ENCODE measurements around the gene TCEAL4.

TCEAL4 gene

DNA sequence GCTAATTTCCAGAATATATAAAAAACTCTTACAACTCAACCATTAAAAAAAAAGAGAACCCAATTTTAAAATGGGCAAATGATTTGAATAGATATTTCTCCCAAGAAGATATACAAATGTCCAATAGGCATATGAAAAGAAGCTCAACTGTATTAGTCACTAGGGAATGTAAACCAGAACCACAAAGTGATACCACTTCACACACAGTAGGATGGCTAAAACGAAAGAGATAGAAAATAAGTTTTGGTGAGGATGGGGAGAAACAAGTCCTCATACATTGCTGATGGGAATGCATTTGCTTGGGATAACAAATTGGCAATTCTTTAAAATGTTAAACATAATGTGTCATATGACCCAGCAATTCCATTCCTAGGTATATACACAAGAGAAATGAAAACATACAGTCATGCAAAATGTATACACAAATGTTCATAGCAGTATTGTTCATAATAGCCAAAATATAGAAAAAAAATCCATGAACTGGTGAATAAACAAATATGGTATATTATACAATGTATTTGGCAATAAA is 28.1 kb downstream of the TCEAL4 start:
- Mint-ChIP-seq H3K36me3 (peaks cover 6% of the 10 kb centered on the region in 2 donors), H3K27me3 (peaks cover 0 to 7% of the 10 kb centered on the region in 2 donors), H3K27ac (no peak overlapping the region), H3K4me1 (peaks cover 4 to 7% of the 10 kb centered on the region in 2 donors), H3K4me3 (no peak overlapping the region), H3K9me3 (peaks cover 0 to 4% of the 10 kb centered on the region in 2 donors)
- DNase-seq, result no peak
- no peak for ATAC-seq (replicated peaks)

DNA sequence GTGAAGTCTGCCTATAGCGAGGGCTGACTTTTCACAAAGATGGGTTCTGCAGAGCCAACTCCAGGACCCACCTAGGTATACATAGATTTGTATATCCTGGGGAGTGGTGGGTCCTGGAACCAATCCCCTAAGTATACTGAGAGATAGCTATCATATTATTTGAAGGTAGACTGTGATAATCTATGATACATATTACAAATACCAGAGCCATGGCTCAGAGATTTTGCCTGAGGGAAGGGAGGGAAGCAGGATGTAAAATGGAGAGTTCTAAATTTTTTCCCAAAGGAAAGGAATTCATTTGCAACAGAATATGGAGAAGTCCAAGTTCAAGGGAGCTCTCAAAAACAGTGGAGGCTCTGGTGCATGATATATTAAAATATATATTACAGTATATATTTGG is 29.7 kb downstream of the TCEAL4 start:
- no peak for ATAC-seq (replicated peaks)
- DNase-seq, result no peak

DNA sequence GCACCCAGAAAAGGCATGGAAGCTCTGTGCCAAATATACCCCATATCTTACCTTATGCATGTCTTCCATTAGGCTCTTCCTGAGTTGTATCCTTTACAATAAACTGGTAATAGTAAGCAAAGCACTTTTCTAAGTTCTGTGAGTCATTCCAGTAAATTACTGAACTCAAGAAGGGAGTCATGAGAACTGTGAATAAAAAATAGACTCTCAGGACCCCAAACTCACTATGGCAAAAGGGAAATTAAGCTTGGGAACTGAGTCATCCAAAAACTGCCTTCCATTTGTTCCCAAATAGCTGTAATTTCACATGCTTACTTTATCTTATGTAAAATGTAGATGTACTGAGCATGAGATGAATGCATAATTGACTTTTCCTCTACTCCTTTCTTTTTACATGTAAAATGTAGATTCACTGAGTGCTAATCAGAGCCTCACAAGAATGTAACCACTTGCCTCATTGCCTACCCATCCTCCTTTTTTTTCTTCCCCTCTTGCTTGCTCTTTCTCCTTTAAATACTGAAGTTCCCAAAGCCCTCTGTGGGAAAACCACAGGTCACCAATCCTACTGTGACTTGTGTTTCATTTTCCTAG is 30.6 kb downstream of the TCEAL4 start:
- no peaks in the 10 kb centered on the region for H3K4me1 Mint-ChIP-seq
- no peaks in the 10 kb centered on the region for H3K9me3 Mint-ChIP-seq

More for the DNA sequence above, 29.7 kb downstream of the TCEAL4 start:
- H3K36me3 Mint-ChIP-seq, result peaks cover 0 to 2% of the 10 kb centered on the region in 2 donors
- H3K27me3 Mint-ChIP-seq, result no peaks in the 10 kb centered on the region
- no peak overlapping the region for H3K27ac Mint-ChIP-seq
- no peaks in the 10 kb centered on the region for H3K9me3 Mint-ChIP-seq
- no peak overlapping the region for H3K4me3 Mint-ChIP-seq
- no peaks in the 10 kb centered on the region for H3K4me1 Mint-ChIP-seq

DNA sequence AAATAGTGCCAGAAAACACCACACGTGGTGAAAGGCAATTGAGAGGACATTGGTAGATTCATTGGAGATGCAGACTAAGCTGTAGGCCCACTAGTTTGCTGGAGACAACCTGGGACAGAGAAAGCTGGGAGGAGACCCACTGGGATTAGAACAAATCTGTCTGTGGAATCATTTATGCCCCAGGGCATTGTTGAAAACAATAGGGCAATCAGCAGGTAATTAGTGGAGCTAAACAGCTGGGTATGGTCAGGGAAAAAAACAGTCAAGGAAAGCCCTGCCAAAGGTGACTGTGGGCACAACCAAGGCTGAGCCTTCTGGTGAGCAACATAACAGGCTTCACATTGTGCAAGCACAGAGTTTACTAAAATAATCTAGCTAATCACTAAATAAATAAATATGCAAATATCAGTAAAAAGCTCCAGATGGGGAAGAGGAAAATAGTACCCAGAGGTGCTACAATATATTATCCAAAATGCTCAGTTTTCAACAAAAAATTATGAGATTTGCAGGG is 31.4 kb downstream of the TCEAL4 start:
- no peaks in the 10 kb centered on the region for H3K9me3 Mint-ChIP-seq
- no peak overlapping the region for H3K27ac Mint-ChIP-seq
- H3K36me3 Mint-ChIP-seq, result peaks cover 0 to 2% of the 10 kb centered on the region in 2 donors
- no peaks in the 10 kb centered on the region for H3K4me1 Mint-ChIP-seq
- H3K4me3 Mint-ChIP-seq, result no peak overlapping the region
- ATAC-seq (replicated peaks) (no peak), DNase-seq (no peak)
- H3K27me3 Mint-ChIP-seq, result no peaks in the 10 kb centered on the region

More for the DNA sequence above, 30.6 kb downstream of the TCEAL4 start:
- H3K4me3 Mint-ChIP-seq, result no peak overlapping the region
- ATAC-seq (replicated peaks), result no peak
- H3K27me3 Mint-ChIP-seq, result no peaks in the 10 kb centered on the region
- DNase-seq, result no peak
- no peak overlapping the region for H3K27ac Mint-ChIP-seq
- H3K36me3 Mint-ChIP-seq, result peaks cover 0 to 2% of the 10 kb centered on the region in 2 donors

DNA sequence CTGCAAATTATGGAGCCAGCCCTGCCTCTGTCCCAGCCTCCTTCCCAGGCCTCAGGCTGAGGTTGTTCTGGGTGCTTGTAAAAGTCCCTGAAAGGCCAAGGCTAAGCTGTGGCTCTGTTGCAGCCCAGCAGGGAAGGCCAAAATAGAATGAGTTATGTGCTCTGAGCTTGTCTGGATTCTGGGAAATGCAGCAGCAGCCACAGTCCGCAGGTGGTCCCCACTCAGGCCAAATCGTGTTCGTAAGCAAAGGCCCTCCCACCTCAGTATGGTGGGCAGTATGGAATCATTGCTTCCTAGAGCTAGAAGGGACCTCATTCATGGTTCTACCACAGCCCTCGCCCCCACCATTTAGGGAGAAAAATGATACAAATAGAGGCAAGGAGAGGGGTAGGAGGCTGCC is 38.8 kb downstream of the TCEAL4 start:
- no peak for ATAC-seq (replicated peaks)
- no peak for DNase-seq
- peaks cover 0 to 5% of the 10 kb centered on the region in 2 donors for H3K27me3 Mint-ChIP-seq
- H3K4me1 Mint-ChIP-seq, result peaks cover 3 to 6% of the 10 kb centered on the region in 2 donors
- no peaks in the 10 kb centered on the region for H3K9me3 Mint-ChIP-seq
- no peak overlapping the region for H3K27ac Mint-ChIP-seq
- H3K4me3 Mint-ChIP-seq, result no peak overlapping the region
- no peaks in the 10 kb centered on the region for H3K36me3 Mint-ChIP-seq

DNA sequence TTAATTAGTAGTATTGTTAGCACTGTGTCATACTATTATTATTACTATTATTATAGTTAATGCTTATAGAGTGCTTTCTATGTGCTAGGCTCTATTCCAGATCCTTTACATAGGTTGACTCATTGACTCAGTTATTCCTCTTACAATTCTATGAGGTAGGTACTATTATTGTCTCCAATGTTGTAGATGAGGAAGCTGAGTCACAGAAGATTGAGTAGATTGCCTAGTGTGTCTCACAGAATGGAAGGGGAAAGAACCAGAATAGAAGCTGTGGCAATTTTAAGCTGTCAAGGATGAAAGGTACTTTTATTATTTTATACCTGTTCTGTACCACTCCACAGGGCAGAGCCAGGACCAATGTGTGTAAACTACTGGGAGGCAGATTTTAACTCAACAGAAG is 41.5 kb downstream of the TCEAL4 start:
- ATAC-seq (replicated peaks) (no peak), DNase-seq (no peak)
- H3K27ac Mint-ChIP-seq, result no peak overlapping the region
- H3K9me3 Mint-ChIP-seq, result no peaks in the 10 kb centered on the region
- H3K4me1 Mint-ChIP-seq, result peaks cover 3 to 15% of the 10 kb centered on the region in 2 donors
- H3K36me3 Mint-ChIP-seq, result peaks cover 0 to 2% of the 10 kb centered on the region in 2 donors
- no peak overlapping the region for H3K4me3 Mint-ChIP-seq
- H3K27me3 Mint-ChIP-seq, result peaks cover 0 to 9% of the 10 kb centered on the region in 2 donors

DNA sequence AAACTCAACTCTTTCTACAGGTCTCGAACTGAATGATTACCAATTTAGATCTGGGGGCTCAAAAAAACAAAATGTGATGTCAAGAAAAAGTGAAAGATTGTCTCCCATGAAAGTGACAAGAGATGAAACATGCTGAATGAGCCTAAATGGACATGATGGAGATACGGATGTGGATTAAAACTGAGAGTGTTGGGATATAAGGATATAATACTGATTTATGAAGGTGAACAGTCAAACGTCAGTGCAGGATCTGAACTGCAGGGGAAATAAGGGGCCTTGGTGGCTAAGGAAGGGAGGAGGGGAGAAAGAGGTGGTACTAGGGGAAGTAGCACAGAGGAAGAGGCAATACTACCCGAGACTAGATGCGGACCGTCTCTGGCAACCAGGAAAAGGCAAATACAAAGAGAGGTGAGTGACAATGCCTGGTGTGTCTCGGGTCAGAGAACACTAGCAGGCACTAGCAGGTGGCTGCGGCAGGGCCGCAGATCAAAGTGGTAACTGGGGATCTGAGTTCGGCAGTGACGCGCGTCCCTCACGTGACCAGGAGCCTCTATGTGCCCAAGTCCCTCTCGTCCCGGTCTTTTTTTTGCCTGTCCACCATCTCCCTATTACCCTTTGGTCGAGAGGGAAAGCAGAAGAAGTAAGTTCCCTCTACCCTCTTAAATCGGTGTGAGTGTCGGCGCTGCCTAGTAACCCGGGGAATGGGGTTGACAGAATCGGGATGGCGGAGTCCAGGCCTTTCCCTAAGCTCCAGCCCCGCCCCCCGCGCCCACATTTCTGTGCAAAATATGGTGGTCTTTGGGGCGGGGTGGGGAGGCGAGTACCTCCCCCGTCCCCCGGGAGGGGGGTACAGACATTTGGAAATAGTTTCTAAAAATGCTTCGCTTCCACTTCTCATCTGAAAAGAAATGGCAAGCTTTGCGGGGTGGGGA is 43.3 kb downstream of the TCEAL4 start, which contains the start of gene TCEAL1:
Gene TCEAL1 (plus strand): TSS at position 590 of the 932 bp plus-strand sequence. CDS start 942 bp downstream, outside the sequence.
- ATAC-seq (replicated peaks), result peak; percentile 75 to 81
- Mint-ChIP-seq H3K4me3 (peak within 1 kb of the TSS; percentile 86 to 95), H3K4me1 (peaks cover 3 to 15% of the 10 kb centered on the region in 2 donors), H3K9me3 (no peaks in the 10 kb centered on the region), H3K27me3 (peaks cover 0 to 9% of the 10 kb centered on the region in 2 donors), H3K36me3 (peaks cover 0 to 3% of the 10 kb centered on the region in 2 donors), H3K27ac (peak within 1 kb of the TSS; percentile 89)
- no peak for DNase-seq

DNA sequence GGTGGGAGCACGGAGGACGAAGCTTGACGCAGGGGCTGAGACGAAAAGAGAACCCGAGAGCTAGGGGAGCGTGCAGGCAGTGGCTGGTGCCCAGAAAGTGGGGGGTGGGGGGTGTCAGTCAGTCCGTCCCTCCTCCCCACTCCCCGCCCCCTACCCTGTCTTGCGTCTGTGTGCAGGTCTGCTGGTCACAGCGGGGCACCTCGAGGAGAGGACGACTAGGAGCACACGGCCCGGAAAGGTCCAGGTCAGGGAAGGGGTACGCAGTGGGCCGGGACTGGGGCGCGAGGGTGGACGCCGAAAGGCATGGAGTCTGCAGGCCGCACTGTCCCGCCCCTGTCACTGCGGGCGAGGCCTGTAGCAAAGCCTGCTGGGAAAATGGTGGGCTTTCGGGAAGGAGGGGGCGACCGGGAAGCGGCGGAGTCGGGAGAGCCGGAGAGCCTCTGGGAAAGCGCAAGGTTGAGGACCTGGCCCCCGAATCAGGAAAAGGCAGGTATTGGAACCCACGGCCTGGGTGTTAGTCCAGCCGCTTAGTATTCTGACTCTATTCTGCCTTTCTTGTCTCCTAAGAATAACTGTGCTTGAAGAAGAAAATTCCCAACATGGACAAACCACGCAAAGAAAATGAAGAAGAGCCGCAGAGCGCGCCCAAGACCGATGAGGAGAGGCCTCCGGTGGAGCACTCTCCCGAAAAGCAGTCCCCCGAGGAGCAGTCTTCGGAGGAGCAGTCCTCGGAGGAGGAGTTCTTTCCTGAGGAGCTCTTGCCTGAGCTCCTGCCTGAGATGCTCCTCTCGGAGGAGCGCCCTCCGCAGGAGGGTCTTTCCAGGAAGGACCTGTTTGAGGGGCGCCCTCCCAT is 44.2 kb downstream of the TCEAL4 start:
- H3K36me3 Mint-ChIP-seq, result peaks cover 0 to 3% of the 10 kb centered on the region in 2 donors
- H3K4me3 Mint-ChIP-seq, result peak overlapping the region; percentile 86 to 95
- peaks cover 3 to 15% of the 10 kb centered on the region in 2 donors for H3K4me1 Mint-ChIP-seq
- H3K9me3 Mint-ChIP-seq, result no peaks in the 10 kb centered on the region
- ATAC-seq (replicated peaks) (peak; percentile 70 to 74), DNase-seq (no peak)
- H3K27me3 Mint-ChIP-seq, result peaks cover 0 to 9% of the 10 kb centered on the region in 2 donors
- H3K27ac Mint-ChIP-seq, result peak overlapping the region; percentile 89

DNA sequence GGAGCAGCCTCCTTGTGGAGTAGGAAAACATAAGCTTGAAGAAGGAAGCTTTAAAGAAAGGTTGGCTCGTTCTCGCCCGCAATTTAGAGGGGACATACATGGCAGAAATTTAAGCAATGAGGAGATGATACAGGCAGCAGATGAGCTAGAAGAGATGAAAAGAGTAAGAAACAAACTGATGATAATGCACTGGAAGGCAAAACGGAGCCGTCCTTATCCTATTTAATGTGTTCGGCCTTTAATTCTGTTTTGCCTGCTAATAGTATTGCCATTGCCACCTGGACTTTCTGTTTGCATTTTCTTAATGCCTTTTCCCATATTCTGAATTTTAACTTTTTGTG is 44.8 kb downstream of the TCEAL4 start:
- DNase-seq (no peak), ATAC-seq (replicated peaks) (no peak)
- H3K36me3 Mint-ChIP-seq, result peaks cover 0 to 3% of the 10 kb centered on the region in 2 donors
- H3K27ac Mint-ChIP-seq, result peak overlapping the region; percentile 89
- no peaks in the 10 kb centered on the region for H3K9me3 Mint-ChIP-seq
- peaks cover 3 to 15% of the 10 kb centered on the region in 2 donors for H3K4me1 Mint-ChIP-seq
- H3K4me3 Mint-ChIP-seq, result peak overlapping the region; percentile 86 to 95
- peaks cover 0 to 9% of the 10 kb centered on the region in 2 donors for H3K27me3 Mint-ChIP-seq

DNA sequence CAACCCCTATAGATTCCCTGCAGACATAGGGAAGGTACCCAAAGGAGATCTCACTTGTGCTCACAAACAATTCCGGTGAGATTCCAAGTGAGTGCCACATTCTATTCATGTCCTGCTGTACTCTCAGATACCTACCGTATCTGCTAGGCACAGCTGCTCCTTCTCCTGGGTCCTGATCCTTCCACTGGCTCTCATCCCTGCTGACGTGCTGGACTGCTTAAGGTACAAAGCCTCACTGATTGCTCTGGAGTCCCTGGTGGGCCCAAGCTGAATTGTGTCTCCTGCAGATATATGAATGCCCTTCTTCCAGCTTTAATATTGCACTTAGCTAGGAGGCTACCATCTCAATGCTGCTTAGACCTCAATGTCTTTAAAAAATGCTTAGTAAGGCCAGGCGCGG is 45.8 kb downstream of the TCEAL4 start:
- Mint-ChIP-seq H3K27ac (no peak overlapping the region), H3K36me3 (peaks cover 0 to 3% of the 10 kb centered on the region in 2 donors), H3K27me3 (peaks cover 0 to 9% of the 10 kb centered on the region in 2 donors), H3K4me1 (peaks cover 3 to 15% of the 10 kb centered on the region in 2 donors), H3K4me3 (no peak overlapping the region), H3K9me3 (no peaks in the 10 kb centered on the region)
- no peak for DNase-seq
- no peak for ATAC-seq (replicated peaks)

DNA sequence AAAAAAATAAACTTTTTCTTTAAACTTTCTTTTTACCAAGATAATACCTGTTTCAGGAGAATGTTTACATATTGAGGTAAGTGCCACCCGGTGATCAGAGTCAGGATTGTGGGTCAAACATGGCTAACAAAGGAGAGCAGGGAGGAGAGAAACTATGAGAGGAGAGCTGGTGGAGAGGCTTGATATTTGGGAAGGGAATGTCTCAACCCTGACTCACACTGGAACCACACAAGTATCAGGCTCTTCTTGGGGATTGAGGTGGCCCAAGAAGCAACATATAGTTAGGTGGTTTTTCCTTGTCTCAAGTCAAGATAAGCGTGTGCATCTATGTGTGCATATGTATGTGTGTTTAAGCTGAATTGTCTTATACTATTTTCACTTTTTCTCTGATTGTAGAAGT is 50.1 kb downstream of the TCEAL4 start:
- no peaks in the 10 kb centered on the region for H3K4me1 Mint-ChIP-seq
- no peak overlapping the region for H3K27ac Mint-ChIP-seq
- DNase-seq (no peak), ATAC-seq (replicated peaks) (no peak)
- H3K9me3 Mint-ChIP-seq, result no peaks in the 10 kb centered on the region
- no peaks in the 10 kb centered on the region for H3K27me3 Mint-ChIP-seq
- H3K36me3 Mint-ChIP-seq, result peaks cover 0 to 3% of the 10 kb centered on the region in 2 donors
- H3K4me3 Mint-ChIP-seq, result no peak overlapping the region

Measured in stimulated activated naive B cell treated with anti-CD40 and anti-IgM and Interleukin-4, amounts not matched to agents 10 μg/mL and 1 μg/mL and 100 μg/mL, for 72 hours (primary cell).